OCI-LY7 (cell line): ENCODE results near the gene UGT1A9.

Source experiments
- EZH2phosphoT487 ChIP-seq: fragments of 200-600 bp; sonication (generic); IDR thresholded peaks from 2 replicates; pipeline ENCODE4 v1.6.1; 2018; ENCODE audit warnings: low read depth, borderline replicate concordance, mild to moderate bottlenecking, mixed run types, antibody characterized with exemption, low read length, moderate library complexity, mixed read lengths
- TF ChIP-seq, protein P1 (sequence below): fragments of 200-600 bp; sonication (generic); conservative IDR thresholded peaks from 2 replicates; pipeline ENCODE4 v1.5.1; 2014; ENCODE audit warnings: mild to moderate bottlenecking, antibody characterized with exemption, low read length, moderate library complexity, mixed read lengths

- TF ChIP-seq, protein P1, sequence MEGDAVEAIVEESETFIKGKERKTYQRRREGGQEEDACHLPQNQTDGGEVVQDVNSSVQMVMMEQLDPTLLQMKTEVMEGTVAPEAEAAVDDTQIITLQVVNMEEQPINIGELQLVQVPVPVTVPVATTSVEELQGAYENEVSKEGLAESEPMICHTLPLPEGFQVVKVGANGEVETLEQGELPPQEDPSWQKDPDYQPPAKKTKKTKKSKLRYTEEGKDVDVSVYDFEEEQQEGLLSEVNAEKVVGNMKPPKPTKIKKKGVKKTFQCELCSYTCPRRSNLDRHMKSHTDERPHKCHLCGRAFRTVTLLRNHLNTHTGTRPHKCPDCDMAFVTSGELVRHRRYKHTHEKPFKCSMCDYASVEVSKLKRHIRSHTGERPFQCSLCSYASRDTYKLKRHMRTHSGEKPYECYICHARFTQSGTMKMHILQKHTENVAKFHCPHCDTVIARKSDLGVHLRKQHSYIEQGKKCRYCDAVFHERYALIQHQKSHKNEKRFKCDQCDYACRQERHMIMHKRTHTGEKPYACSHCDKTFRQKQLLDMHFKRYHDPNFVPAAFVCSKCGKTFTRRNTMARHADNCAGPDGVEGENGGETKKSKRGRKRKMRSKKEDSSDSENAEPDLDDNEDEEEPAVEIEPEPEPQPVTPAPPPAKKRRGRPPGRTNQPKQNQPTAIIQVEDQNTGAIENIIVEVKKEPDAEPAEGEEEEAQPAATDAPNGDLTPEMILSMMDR: no peak
- no peak for TF ChIP-seq EZH2phosphoT487
These were observed 2.2 kb downstream of the UGT1A9 start for GRCh38 chr2:233673896-233674295.
